T-helper 1 cell treated with Interleukin-12 subunit alpha and Interleukin-12 subunit beta and Interleukin-4 antibody, amounts not matched to agents 30 μg/mL and 1 μg/mL, for 36 hours (primary cell): ENCODE data around the gene CCNJL.

Source experiments
- H3K27ac Mint-ChIP-seq: one replicate; pipeline ENCODE4 v1.8.0; 2021; ENCODE audit warnings: mild to moderate bottlenecking, mixed read lengths
- H3K27me3 Mint-ChIP-seq: one replicate; pipeline ENCODE4 v1.8.0; 2021; ENCODE audit warnings: low read depth, mixed read lengths
- H3K36me3 Mint-ChIP-seq: one replicate; pipeline ENCODE4 v1.8.0; 2021; ENCODE audit warnings: low read depth, mixed read lengths
- H3K4me1 Mint-ChIP-seq: one replicate; pipeline ENCODE4 v1.8.0; 2021; ENCODE audit warnings: low read depth, mixed read lengths
- H3K4me3 Mint-ChIP-seq: one replicate; pipeline ENCODE4 v1.8.0; 2021; ENCODE audit warnings: mild to moderate bottlenecking, moderate library complexity, mixed read lengths
- H3K9me3 Mint-ChIP-seq: one replicate; pipeline ENCODE4 v1.8.0; 2021; ENCODE audit warnings: mixed read lengths

The CCNJL gene

DNA sequence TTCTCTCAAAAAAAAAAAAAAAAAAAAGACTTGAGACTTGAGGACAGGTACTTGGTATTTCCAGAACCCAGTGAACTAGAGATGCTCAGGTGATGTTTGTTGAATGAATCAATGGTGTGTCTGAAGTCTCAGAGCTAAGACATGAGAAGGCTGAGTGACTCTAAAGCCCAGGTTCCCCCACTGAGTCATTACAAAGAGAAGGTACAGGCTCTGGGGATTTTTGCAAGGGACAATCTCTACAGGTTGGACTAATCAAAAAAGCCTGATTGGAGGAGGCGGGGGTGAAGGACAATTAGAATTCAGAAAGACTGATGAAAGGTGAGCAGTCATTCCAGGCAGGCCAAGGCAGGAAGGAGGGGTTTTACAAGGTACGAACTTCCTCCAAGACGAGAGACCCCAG lies 91.3 kb downstream of the CCNJL start:
- no peak overlapping the region for H3K4me3 Mint-ChIP-seq
- no peaks in the 10 kb centered on the region for H3K4me1 Mint-ChIP-seq
- no peak overlapping the region for H3K27ac Mint-ChIP-seq
- H3K27me3 Mint-ChIP-seq = no peaks in the 10 kb centered on the region
- H3K9me3 Mint-ChIP-seq = no peaks in the 10 kb centered on the region
- H3K36me3 Mint-ChIP-seq = no peaks in the 10 kb centered on the region

DNA sequence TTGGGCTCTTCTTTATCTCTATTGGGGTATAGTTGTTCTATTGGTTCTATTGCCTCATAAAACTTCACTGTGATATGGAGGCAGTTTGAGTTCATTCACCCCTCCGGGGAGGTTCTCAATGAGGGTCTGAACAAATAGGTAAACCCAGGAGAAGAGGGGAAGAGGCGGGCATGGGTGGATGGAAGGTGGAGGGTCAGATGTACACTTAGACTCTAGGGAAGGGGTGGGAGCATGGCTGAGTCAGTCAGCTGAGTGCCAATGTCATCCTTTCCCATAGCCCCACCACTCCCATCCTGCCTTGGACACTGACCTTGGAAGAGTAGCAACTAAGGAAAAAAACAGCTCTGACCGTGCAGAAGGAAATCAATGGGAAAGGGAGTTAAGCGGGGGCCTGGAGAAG lies 93.0 kb downstream of the CCNJL start:
- H3K27ac Mint-ChIP-seq = no peak overlapping the region
- H3K4me3 Mint-ChIP-seq = no peak overlapping the region
- no peaks in the 10 kb centered on the region for H3K9me3 Mint-ChIP-seq

DNA sequence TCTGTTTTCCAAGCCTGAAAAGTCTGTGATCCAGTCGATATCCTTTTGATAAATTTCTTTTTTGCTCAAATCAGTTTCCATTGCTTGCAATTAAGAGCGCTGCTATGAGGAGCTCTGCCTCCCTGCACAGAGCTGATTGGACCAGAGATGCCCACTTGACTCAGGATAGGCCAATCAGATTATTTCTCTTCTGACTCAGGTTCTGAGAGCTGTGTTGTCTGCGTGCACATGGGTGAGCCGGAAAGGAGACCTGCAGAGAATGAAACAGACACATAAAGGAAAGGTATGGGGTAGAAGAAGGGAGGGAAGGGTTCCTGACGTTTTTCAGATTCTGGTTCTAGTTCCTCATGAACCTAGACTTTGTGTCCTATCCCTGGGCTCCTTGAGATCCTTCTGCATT lies 98.8 kb downstream of the CCNJL start:
- Mint-ChIP-seq H3K4me3 (no peak overlapping the region), H3K9me3 (no peaks in the 10 kb centered on the region), H3K36me3 (no peaks in the 10 kb centered on the region), H3K4me1 (no peaks in the 10 kb centered on the region), H3K27me3 (no peaks in the 10 kb centered on the region), H3K27ac (no peak overlapping the region)

More for the DNA sequence above, 93.0 kb downstream of the CCNJL start:
- Mint-ChIP-seq H3K36me3 (no peaks in the 10 kb centered on the region), H3K4me1 (no peaks in the 10 kb centered on the region), H3K27me3 (no peaks in the 10 kb centered on the region)

DNA sequence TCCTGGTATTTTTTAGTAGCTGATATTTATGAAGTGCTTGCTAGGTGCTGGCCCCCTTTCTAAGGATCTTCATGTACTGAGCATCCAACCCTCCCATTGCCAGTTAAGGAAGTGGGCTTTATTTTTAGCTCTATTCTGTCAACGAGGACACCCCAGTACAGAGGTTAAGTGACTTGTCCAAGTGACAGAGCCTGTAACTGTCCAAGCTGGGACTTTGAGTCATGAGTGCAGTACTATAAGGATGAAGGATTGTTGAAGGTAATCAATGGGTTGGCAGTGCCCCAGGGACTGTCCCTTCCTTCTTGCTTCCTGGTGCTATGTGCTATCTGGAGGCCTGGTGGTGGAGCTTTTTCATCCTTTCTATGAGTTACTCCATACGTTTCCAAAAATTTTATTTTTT lies 101.0 kb downstream of the CCNJL start:
- Mint-ChIP-seq H3K9me3 (no peaks in the 10 kb centered on the region), H3K27me3 (no peaks in the 10 kb centered on the region), H3K36me3 (no peaks in the 10 kb centered on the region), H3K4me3 (no peak overlapping the region), H3K27ac (no peak overlapping the region), H3K4me1 (no peaks in the 10 kb centered on the region)

DNA sequence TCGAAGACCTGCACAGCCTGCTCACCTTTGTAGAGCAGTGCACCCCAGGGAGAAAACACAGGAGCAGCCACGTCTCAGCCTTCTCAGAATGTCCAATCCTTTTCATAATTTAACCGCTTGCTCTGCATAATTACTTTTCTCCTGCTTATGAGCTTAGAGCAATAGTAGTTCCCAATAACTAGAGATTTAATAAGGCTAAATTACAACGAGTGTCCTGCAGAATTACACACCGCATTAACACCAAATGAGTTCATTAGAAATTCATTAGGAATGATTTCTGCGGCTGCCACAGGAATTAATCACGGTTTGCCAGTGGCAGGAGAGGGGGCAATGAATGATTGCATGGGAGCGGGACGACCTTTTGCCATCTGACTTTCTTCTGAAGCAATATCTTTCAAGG lies 101.8 kb downstream of the CCNJL start:
- Mint-ChIP-seq H3K9me3 (no peaks in the 10 kb centered on the region), H3K27ac (no peak overlapping the region), H3K36me3 (no peaks in the 10 kb centered on the region), H3K27me3 (no peaks in the 10 kb centered on the region), H3K4me1 (no peaks in the 10 kb centered on the region), H3K4me3 (no peak overlapping the region)

DNA sequence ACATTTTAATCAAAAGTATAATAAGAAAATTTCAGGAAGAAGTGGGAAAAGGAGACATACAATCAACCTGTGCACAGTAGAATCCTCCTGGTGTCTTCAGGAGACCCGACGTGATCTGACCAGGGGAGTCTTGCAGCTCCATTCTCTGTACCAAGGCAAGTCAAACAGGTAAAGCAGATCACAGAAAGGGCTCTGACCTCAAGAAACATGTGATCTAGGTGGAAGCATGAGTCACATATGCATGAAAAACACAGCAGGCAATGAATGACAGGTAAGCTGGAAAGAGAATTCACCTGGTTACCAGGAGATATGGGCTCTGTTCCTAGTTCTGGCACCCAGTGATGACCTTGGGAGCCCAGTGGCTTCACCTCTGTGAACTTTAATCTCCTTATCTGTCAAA lies 102.4 kb downstream of the CCNJL start:
- H3K9me3 Mint-ChIP-seq = no peaks in the 10 kb centered on the region
- H3K27ac Mint-ChIP-seq = no peak overlapping the region
- H3K4me3 Mint-ChIP-seq = no peak overlapping the region
- H3K4me1 Mint-ChIP-seq = no peaks in the 10 kb centered on the region
- H3K36me3 Mint-ChIP-seq = no peaks in the 10 kb centered on the region
- H3K27me3 Mint-ChIP-seq = no peaks in the 10 kb centered on the region

DNA sequence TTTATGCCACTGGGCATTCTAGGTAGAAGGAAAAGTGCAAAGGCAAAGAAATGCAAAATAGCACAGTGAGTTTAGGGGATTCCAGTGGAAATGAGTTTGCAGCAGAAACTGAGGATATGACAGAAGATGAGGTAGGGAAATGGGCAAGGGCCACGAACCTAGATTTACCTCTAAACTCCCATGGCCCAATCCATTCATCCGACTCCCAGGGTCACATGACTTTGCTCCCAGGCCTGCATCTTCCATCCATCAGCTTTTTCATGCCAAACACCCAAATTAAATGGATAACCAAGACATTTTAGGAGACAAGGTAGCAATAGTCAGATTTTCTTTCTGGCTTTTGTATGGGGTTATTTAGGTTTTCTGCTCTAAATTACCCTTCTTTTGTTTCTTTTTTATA lies 105.3 kb downstream of the CCNJL start:
- no peaks in the 10 kb centered on the region for H3K27me3 Mint-ChIP-seq
- H3K27ac Mint-ChIP-seq = no peak overlapping the region
- no peak overlapping the region for H3K4me3 Mint-ChIP-seq
- no peaks in the 10 kb centered on the region for H3K36me3 Mint-ChIP-seq
- H3K4me1 Mint-ChIP-seq = no peaks in the 10 kb centered on the region
- H3K9me3 Mint-ChIP-seq = no peaks in the 10 kb centered on the region
